Smooth muscle cell of the brain vasculature (primary cell): ENCODE data around the gene RTL10.
"Not testable (repeated sequence)": the region's sequence is repeated elsewhere in the genome, so short reads cannot be mapped to it uniquely, and the experiment has no call there.

Source experiments
- DNase-seq: peaks from one replicate; pipeline ENCODE4 v3.0.0-alpha.2; 2012; ENCODE audit warnings: low read depth, low spot score

The RTL10 gene

GRCh38 chr22:19843857-19844376 is 10.8 kb downstream of the RTL10 start:
- DNase-seq: no peak

GRCh38 chr22:19843107-19843856 is 11.4 kb downstream of the RTL10 start:
- DNase-seq: no peak

- DNase-seq: no peak
Measured at GRCh38 chr22:19842393-19843106, 12.1 kb downstream of the RTL10 start.

GRCh38 chr22:19841641-19842392 is 12.9 kb downstream of the RTL10 start:
- no peak for DNase-seq

GRCh38 chr22:19840955-19841640 is 13.6 kb downstream of the RTL10 start:
- no peak for DNase-seq

- no peak for DNase-seq
Measured at GRCh38 chr22:19840059-19840458, 14.6 kb downstream of the RTL10 start.

- DNase-seq: no peak
Measured at GRCh38 chr22:19837915-19838314, 16.8 kb downstream of the RTL10 start.

GRCh38 chr22:19836512-19836911 is 18.2 kb downstream of the RTL10 start:
- no peak for DNase-seq

- DNase-seq: no peak
Measured at GRCh38 chr22:19834599-19834998, 20.1 kb downstream of the RTL10 start.

- not testable (repeated sequence) for DNase-seq
Measured at GRCh38 chr22:19833327-19833726, 21.3 kb downstream of the RTL10 start.

- no peak for DNase-seq
Measured at GRCh38 chr22:19832476-19833108, 22.1 kb downstream of the RTL10 start.

GRCh38 chr22:19831979-19832378 is 22.7 kb downstream of the RTL10 start:
- not testable (repeated sequence) for DNase-seq

- DNase-seq: no peak
Measured at GRCh38 chr22:19831016-19831415, 23.7 kb downstream of the RTL10 start.

GRCh38 chr22:19828035-19828401 is 26.7 kb downstream of the RTL10 start:
- DNase-seq: no peak

- DNase-seq: no peak
Measured at GRCh38 chr22:19827341-19828034, 27.2 kb downstream of the RTL10 start.

- no peak for DNase-seq
Measured at GRCh38 chr22:19826619-19826950, 28.1 kb downstream of the RTL10 start.

GRCh38 chr22:19825904-19826618 is 28.6 kb downstream of the RTL10 start:
- DNase-seq: no peak

- no peak for DNase-seq
Measured at GRCh38 chr22:19824926-19825339, 29.7 kb downstream of the RTL10 start.

- no peak for DNase-seq
Measured at GRCh38 chr22:19824212-19824925, 30.3 kb downstream of the RTL10 start.

GRCh38 chr22:19823902-19824211 is 30.8 kb downstream of the RTL10 start:
- DNase-seq: no peak
